H1 (cell line): Measurements from ENCODE around the gene CTDP1. TPM values are rescaled to one million over a fixed set of nuclear protein-coding genes. Genes with fewer than 3 reads are reported as not detected.

Source experiments
- CTCF ChIA-PET: fragments of 300-600 bp; sonication (Branson Sonifier 250); formaldehyde crosslinking; loops from one replicate; lab custom pipeline; 2021; ENCODE audit not compliant: partially characterized antibody; lab: Charles Lee
- POLR2A ChIA-PET: fragments of 300-600 bp; sonication (Branson Sonifier 250); formaldehyde crosslinking; loops from one replicate; lab custom pipeline; 2021; ENCODE audit warnings: inconsistent platforms; ENCODE audit not compliant: partially characterized antibody; lab: Charles Lee
- DNase-seq, 2 experiments: peaks; one replicate each; pipeline versions ENCODE4 v3.0.0 to v3.0.0-alpha.2; 2010 to 2022; ENCODE audit warnings: low spot score in 2 of 2, low read depth in 1 of 2, mixed read lengths in 1 of 2
- FAIRE-seq: peaks from 2 replicates; lab custom pipeline; 2011; peaks lifted over from hg19 to GRCh38; lab: Jason Lieb, UNC
- H2AFZ ChIP-seq: 2 replicates; pipeline ENCODE4 v1.8.1; 2012; ENCODE audit warnings: low read length, inconsistent platforms
- H2AK5ac ChIP-seq: 2 replicates; pipeline ENCODE4 v1.6.1; 2013; ENCODE audit warnings: low read depth, low read length
- H2BK120ac ChIP-seq: replicated peaks from 2 replicates; pipeline ENCODE3; 2013; ENCODE audit warnings: low read depth, low read length, inconsistent platforms
- H2BK12ac ChIP-seq: 2 replicates; pipeline ENCODE4 v1.6.1; 2013; ENCODE audit warnings: low read depth, low read length
- H2BK15ac ChIP-seq: 2 replicates; pipeline ENCODE4 v1.6.1; 2013; ENCODE audit warnings: low read length
- H2BK20ac ChIP-seq: 2 replicates; pipeline ENCODE4 v1.6.1; 2013; ENCODE audit warnings: low read length
- H2BK5ac ChIP-seq: 2 replicates; pipeline ENCODE4 v1.6.1; 2013; ENCODE audit warnings: low read depth, low read length
- H3K14ac ChIP-seq: 2 replicates; pipeline ENCODE4 v1.6.1; 2013; ENCODE audit warnings: inconsistent platforms; ENCODE audit not compliant: insufficient read length
- H3K18ac ChIP-seq: 2 replicates; pipeline ENCODE4 v1.6.1; 2013; ENCODE audit warnings: low read length; ENCODE audit errors: extremely low read depth
- H3K23ac ChIP-seq: 2 replicates; pipeline ENCODE4 v1.6.1; 2013; ENCODE audit warnings: inconsistent platforms; ENCODE audit not compliant: insufficient read length
- H3K23me2 ChIP-seq: 2 replicates; pipeline ENCODE4 v1.6.1; 2013; ENCODE audit warnings: low read depth, low read length
- H3K27ac ChIP-seq: 2 replicates; pipeline ENCODE4 v1.6.1; 2011; ENCODE audit warnings: low read depth, low read length, inconsistent platforms
- H3K27me3 ChIP-seq, 4 experiments: replicated peaks in 1 of 4; 1 replicate in 1 of 4; 2 replicates in 3 of 4; pipeline versions ENCODE4 v1.6.1 to v1.8.1; 2011 to 2013; ENCODE audit warnings: low read length in 3 of 4, mild to moderate bottlenecking in 3 of 4, inconsistent platforms in 2 of 4, mixed read lengths in 2 of 4, moderate library complexity in 1 of 4; ENCODE audit not compliant: control insufficient read depth in 3 of 4, insufficient read depth in 3 of 4; ENCODE audit errors: extremely low read depth in 1 of 4
- H3K36me3 ChIP-seq, 4 experiments: 2 replicates each; pipeline versions ENCODE4 v1.6.1 to v1.8.1; 2011 to 2013; ENCODE audit warnings: mild to moderate bottlenecking in 4 of 4, low read length in 3 of 4, moderate library complexity in 2 of 4, control low read depth in 1 of 4, inconsistent platforms in 1 of 4; ENCODE audit not compliant: insufficient read depth in 4 of 4, control insufficient read depth in 2 of 4
- H3K4ac ChIP-seq: replicated peaks from 2 replicates; pipeline ENCODE3; 2013; ENCODE audit warnings: low read length, low read depth, mixed read lengths, inconsistent platforms; ENCODE audit not compliant: insufficient read length
- H3K4me1 ChIP-seq, 4 experiments: replicated peaks in 1 of 4; 1 replicate in 1 of 4; 2 replicates in 3 of 4; pipeline versions ENCODE4 v1.6.1 to v1.8.1; 2011 to 2013; ENCODE audit warnings: low read length in 3 of 4, inconsistent platforms in 2 of 4, mixed read lengths in 1 of 4; ENCODE audit not compliant: insufficient read depth in 4 of 4, control insufficient read depth in 3 of 4
- H3K4me2 ChIP-seq, 2 experiments: 2 replicates each; pipeline versions ENCODE4 v1.6.1 to v1.8.1; 2011 to 2013; ENCODE audit warnings: low read depth in 2 of 2, low read length in 2 of 2, control low read depth in 1 of 2, inconsistent platforms in 1 of 2, mild to moderate bottlenecking in 1 of 2; ENCODE audit not compliant: insufficient read depth in 1 of 2
- H3K4me3 ChIP-seq, 4 experiments: fragments of 200-600, 300-600 bp in 1 of 4; sonication (generic), shearing (Covaris generic), sonication (Bioruptor Twin) in 1 of 4; 2 replicates each; pipeline versions ENCODE4 v1.5.1 to v1.8.1; 2011 to 2016; ENCODE audit warnings: low read length in 4 of 4, low read depth in 3 of 4, control low read depth in 2 of 4, inconsistent platforms in 2 of 4, mild to moderate bottlenecking in 2 of 4, mixed read lengths in 1 of 4, moderate library complexity in 1 of 4; ENCODE audit not compliant: insufficient read depth in 2 of 4; ENCODE audit errors: extremely low read depth in 1 of 4
- H3K56ac ChIP-seq: replicated peaks from 2 replicates; pipeline ENCODE3; 2013; ENCODE audit warnings: low read depth, mild to moderate bottlenecking, mixed read lengths, low read length, inconsistent platforms; ENCODE audit not compliant: insufficient read length
- H3K79me1 ChIP-seq: 2 replicates; pipeline ENCODE4 v1.6.1; 2013; ENCODE audit warnings: low read depth, low read length, control low read depth
- H3K79me2 ChIP-seq, 2 experiments: 2 replicates each; pipeline versions ENCODE4 v1.6.1 to v1.8.1; 2012 to 2013; ENCODE audit warnings: low read length in 2 of 2, mild to moderate bottlenecking in 2 of 2, inconsistent platforms in 1 of 2; ENCODE audit not compliant: insufficient read depth in 2 of 2, control insufficient read depth in 1 of 2
- H3K9ac ChIP-seq, 4 experiments: replicated peaks in 1 of 4; 1 replicate in 1 of 4; 2 replicates in 3 of 4; pipeline versions ENCODE4 v1.6.1 to v1.8.1; 2011 to 2013; ENCODE audit warnings: low read depth in 3 of 4, low read length in 3 of 4, control low read depth in 2 of 4, mild to moderate bottlenecking in 2 of 4, moderate library complexity in 2 of 4, inconsistent platforms in 1 of 4; ENCODE audit errors: extremely low read depth in 1 of 4
- H3K9me3 ChIP-seq, 2 experiments: 2 replicates each; pipeline versions ENCODE4 v1.6.1 to v1.8.1; 2012 to 2013; ENCODE audit warnings: mild to moderate bottlenecking in 2 of 2, moderate library complexity in 2 of 2, control low read depth in 1 of 2, inconsistent platforms in 1 of 2, low read depth in 1 of 2, low read length in 1 of 2, mixed read lengths in 1 of 2; ENCODE audit not compliant: insufficient read depth in 2 of 2
- H4K20me1 ChIP-seq, 2 experiments: replicated peaks in 1 of 2; 2 replicates each; pipeline versions ENCODE3 to v1.8.1; 2011 to 2013; ENCODE audit warnings: inconsistent platforms in 2 of 2, low read length in 2 of 2, mild to moderate bottlenecking in 1 of 2; ENCODE audit not compliant: insufficient read depth in 2 of 2, control insufficient read depth in 1 of 2
- H4K5ac ChIP-seq: 2 replicates; pipeline ENCODE4 v1.6.1; 2013; ENCODE audit warnings: low read length, low read depth, mixed read lengths, inconsistent platforms; ENCODE audit not compliant: insufficient read length
- H4K8ac ChIP-seq: 2 replicates; pipeline ENCODE4 v1.8.0; 2013; ENCODE audit warnings: mild to moderate bottlenecking, moderate library complexity, low read length, inconsistent platforms; ENCODE audit not compliant: insufficient read depth; ENCODE audit errors: extremely low read depth
- H4K91ac ChIP-seq: replicated peaks from 2 replicates; pipeline ENCODE3; 2013; ENCODE audit warnings: low read length, mixed read lengths, inconsistent platforms; ENCODE audit not compliant: insufficient read length
- RAD21 ChIP-seq, 2 experiments: IDR thresholded peaks in 1 of 2; conservative IDR thresholded peaks in 1 of 2; 2 replicates each; pipeline ENCODE4 v1.6.1; 2011; ENCODE audit warnings: low read depth in 2 of 2, low read length in 2 of 2, improper control_type of control experiment in 1 of 2, inconsistent platforms in 1 of 2, mild to moderate bottlenecking in 1 of 2, moderate library complexity in 1 of 2
- RNF2 ChIP-seq: fragments of 200-900, 300-1000 bp; sonication (generic); IDR thresholded peaks from 2 replicates; pipeline ENCODE4 v1.7.1; 2016; ENCODE audit warnings: borderline replicate concordance, low read depth, mild to moderate bottlenecking, antibody characterized with exemption, low read length; ENCODE audit not compliant: poor library complexity, severe bottlenecking; ENCODE audit errors: missing control alignments
- SIRT6 ChIP-seq: IDR thresholded peaks from one replicate; pipeline ENCODE4 v1.7.1; 2012; ENCODE audit warnings: low read length, inconsistent platforms
- YY1 ChIP-seq: IDR thresholded peaks from 2 replicates; pipeline ENCODE4 v1.6.1; 2011; ENCODE audit warnings: low read depth, mild to moderate bottlenecking, low read length
- WGBS, 2 experiments: shearing (Covaris generic) in 1 of 2; methylation state at CpG; one replicate each; pipeline versions ENCODE4 v1.1.6 to v1.1.7; 2013 to 2015; ENCODE audit warnings: low lambda C conversion rate in 2 of 2, mixed read lengths in 2 of 2, inconsistent platforms in 1 of 2, low coverage in 1 of 2, missing lambda C conversion rate in 1 of 2; ENCODE audit not compliant: insufficient replicate concordance in 2 of 2, insufficient coverage in 1 of 2, insufficient read length in 1 of 2; ENCODE audit errors: extremely low coverage in 1 of 2, missing lambda C conversion rate in 1 of 2; 5-methylcytosine and 5-hydroxymethylcytosine counted together
- polyA plus RNA-seq, 7 experiments: library from polyadenylated mRNA; depleted of rRNA in 3 of 7; stranded (reverse) in 5 of 7; unstranded in 2 of 7; fragments of >200 nt in 5 of 7; fragments of 200-250 nt in 2 of 7; gene quantifications; 1 replicate in 5 of 7; 2 replicates in 1 of 7; 4 replicates in 1 of 7; pipeline versions ENCODE4 v1.2.1 to v1.2.3, GENCODE V29; 2011 to 2013; ENCODE audit warnings: missing spikeins in 2 of 7, mixed read lengths in 2 of 7
- total RNA-seq: library from RNA; stranded (reverse); fragmentation: NEBNext Ultra II Directional; extraction: Animal tissue kit (Norgen Biotek cat#: 25700); gene quantifications from 2 replicates; pipeline ENCODE4 v1.2.1, GENCODE V29; 2021

The CTDP1 gene
- total and polyA plus RNA-seq, 2 of the 8 experiments (the other 6 are each of a cell fraction or from before 2014, with no cell fraction given), result 16.6 to 37.0 TPM

DNA sequence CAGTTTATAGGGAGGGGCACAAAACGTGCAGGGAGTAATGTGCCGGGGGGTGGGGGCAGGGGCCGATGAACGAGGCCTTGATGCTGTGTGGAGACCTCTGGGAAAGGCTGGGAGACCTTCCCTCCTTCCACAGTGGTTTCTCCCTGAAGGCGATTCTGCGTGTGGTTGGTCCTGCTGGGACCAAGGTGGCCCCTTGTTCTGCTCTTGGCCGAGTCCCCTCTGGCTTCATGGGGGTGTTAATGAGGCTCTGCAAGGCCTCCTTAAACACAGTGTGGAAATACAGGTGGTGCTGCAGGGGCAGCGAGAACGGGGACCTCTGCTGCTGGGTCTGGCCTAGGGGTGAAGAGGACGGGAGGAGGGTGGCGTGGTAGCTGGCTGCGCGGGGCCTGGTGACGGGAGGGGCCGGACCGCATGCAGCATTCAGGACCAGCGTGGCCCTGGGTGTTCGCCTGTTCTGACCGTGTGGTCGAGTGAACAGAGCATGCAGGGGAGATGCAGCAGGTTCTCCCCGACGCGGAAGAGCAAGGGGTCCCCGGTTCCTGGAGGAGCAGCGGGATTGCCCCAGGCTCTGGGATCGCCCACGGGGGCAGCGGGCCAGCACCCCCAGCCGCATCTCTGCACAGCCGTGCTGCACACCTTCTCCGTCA lies 76.0 kb downstream of the CTDP1 start:
- no peak overlapping the region for H3K14ac ChIP-seq
- H3K4me1 ChIP-seq, result no peaks in the 10 kb centered on the region
- no peaks in the 10 kb centered on the region for H3K23me2 ChIP-seq
- H3K9ac ChIP-seq, result no peak overlapping the region
- no peak overlapping the region for H4K8ac ChIP-seq
- no peak overlapping the region for H3K27ac ChIP-seq
- ChIA-PET POLR2A (no interaction called here), CTCF (no interaction called here)
- no peak overlapping the region for H2AFZ ChIP-seq
- no peak overlapping the region for H3K4me2 ChIP-seq
- no peak for FAIRE-seq
- H2BK15ac ChIP-seq, result no peak overlapping the region
- H4K91ac ChIP-seq, result no peak overlapping the region
- no peak overlapping the region for H3K18ac ChIP-seq
- no peak overlapping the region for H3K4ac ChIP-seq
- no peak overlapping the region for H3K56ac ChIP-seq
- H3K23ac ChIP-seq, result no peak overlapping the region
- no peak overlapping the region for H2AK5ac ChIP-seq
- peaks cover 2 to 5% of the 10 kb centered on the region in 2 experiments for H4K20me1 ChIP-seq
- H2BK120ac ChIP-seq, result no peak overlapping the region
- no peak overlapping the region for H2BK12ac ChIP-seq
- DNase-seq, result no peak
- no peaks in the 10 kb centered on the region for H3K27me3 ChIP-seq
- no peak overlapping the region for H2BK5ac ChIP-seq
- no peaks in the 10 kb centered on the region for H3K79me2 ChIP-seq
- H2BK20ac ChIP-seq, result no peak overlapping the region
- TF ChIP-seq RAD21 (IDR thresholded peaks at IDR 0.05 in 1 of 2, conservative IDR thresholded peaks at IDR 0.05 in 1 of 2; ENCODE audit: low read depth in 2 of 2, low read length in 2 of 2), result no peak
- no peak for TF ChIP-seq RNF2
- TF ChIP-seq SIRT6, result no peak
- no peak for TF ChIP-seq YY1
- peaks cover 4 to 18% (median 10%) of the 10 kb centered on the region in 4 experiments; a peak in 6 of 8 replicates for H3K36me3 ChIP-seq
- no peaks in the 10 kb centered on the region for H3K9me3 ChIP-seq
- H4K5ac ChIP-seq, result no peak overlapping the region
- WGBS, 2 experiments, result 91% methylated on average over 17 of the region's 31 CpGs; no CpG with 5 or more reads in 1 of the 2 experiments
- H3K79me1 ChIP-seq, result no peaks in the 10 kb centered on the region
- no peak overlapping the region for H3K4me3 ChIP-seq
